Stimulated activated CD8-positive, alpha-beta memory T cell treated with anti-CD3 and anti-CD28 coated beads, Interleukin-12 subunit alpha, Interleukin-12 subunit beta, amount 100 ng/mL, for 1 hour (primary cell): ENCODE data around the gene ECEL1.
A peak's percentile ranks its signal among the peaks of the same experiment; 100 is the strongest.

Source experiments
- DNase-seq: peaks from one replicate; pipeline ENCODE4 v3.0.0-alpha.2; 2020; ENCODE audit warnings: low read depth

Gene ECEL1

GRCh38 chr2:232522623-232523401 is 35.2 kb upstream of the ECEL1 start:
- DNase-seq = no peak

GRCh38 chr2:232521959-232522622 is 34.5 kb upstream of the ECEL1 start:
- DNase-seq = peak; percentile 52

- no peak for DNase-seq
Measured at GRCh38 chr2:232521098-232521497, 33.5 kb upstream of the ECEL1 start.

GRCh38 chr2:232520489-232520888 is 32.9 kb upstream of the ECEL1 start:
- no peak for DNase-seq

- no peak for DNase-seq
Measured at GRCh38 chr2:232519581-232520438, 32.2 kb upstream of the ECEL1 start, which contains the start of gene PRSS56. PRSS56 (plus strand) TSS chr2:232520388; CDS start chr2:232520599, 211 bp downstream.

GRCh38 chr2:232518844-232519243 is 31.2 kb upstream of the ECEL1 start:
- DNase-seq = no peak

GRCh38 chr2:232516551-232516950 is 28.9 kb upstream of the ECEL1 start:
- no peak for DNase-seq

- DNase-seq = no peak
Measured at GRCh38 chr2:232515639-232516038, 28.0 kb upstream of the ECEL1 start.

- DNase-seq = no peak
Measured at GRCh38 chr2:232513353-232513752, 25.7 kb upstream of the ECEL1 start.

- no peak for DNase-seq
Measured at GRCh38 chr2:232512602-232513001, 25.0 kb upstream of the ECEL1 start.

GRCh38 chr2:232511336-232511890 is 23.8 kb upstream of the ECEL1 start:
- no peak for DNase-seq

- no peak for DNase-seq
Measured at GRCh38 chr2:232508251-232508650, 20.6 kb upstream of the ECEL1 start.

- no peak for DNase-seq
Measured at GRCh38 chr2:232506709-232507108, 19.1 kb upstream of the ECEL1 start.

GRCh38 chr2:232505856-232506255 is 18.2 kb upstream of the ECEL1 start:
- no peak for DNase-seq

GRCh38 chr2:232504438-232504837 is 16.8 kb upstream of the ECEL1 start:
- no peak for DNase-seq

GRCh38 chr2:232503809-232504323 is 16.2 kb upstream of the ECEL1 start:
- no peak for DNase-seq

- no peak for DNase-seq
Measured at GRCh38 chr2:232502911-232503808, 15.5 kb upstream of the ECEL1 start.

- DNase-seq = no peak
Measured at GRCh38 chr2:232502511-232502910, 14.9 kb upstream of the ECEL1 start.

GRCh38 chr2:232501794-232502390 is 14.3 kb upstream of the ECEL1 start:
- no peak for DNase-seq

GRCh38 chr2:232501331-232501771 is 13.7 kb upstream of the ECEL1 start:
- DNase-seq = no peak
